AG04449 (cell line): ENCODE measurements around the gene ASB4.

Source experiments
- CTCF ChIA-PET: fragments of 350-600 bp; formaldehyde crosslinking; extraction: SDS; loops from one replicate; lab custom pipeline; 2021; ENCODE audit warnings: antibody characterized with exemption; lab: Yijun Ruan, JAX
- POLR2A ChIA-PET: fragments of 400-600, 350-600 bp; formaldehyde crosslinking; extraction: SDS; loops from one replicate; lab custom pipeline; 2020; ENCODE audit warnings: antibody characterized with exemption, inconsistent platforms; lab: Yijun Ruan, JAX
- DNase-seq: peaks from one replicate; pipeline ENCODE4 v3.0.0-alpha.2; 2010; ENCODE audit warnings: low read depth, low spot score
- H3K4me3 ChIP-seq: 2 replicates; pipeline ENCODE4 v1.5.1; 2011; ENCODE audit warnings: low read depth, mild to moderate bottlenecking, control low read depth, low read length
- CTCF ChIP-seq: IDR thresholded peaks from one replicate; pipeline ENCODE4 v1.5.1; 2011; ENCODE audit warnings: mild to moderate bottlenecking, moderate library complexity, low read length, control low read depth, inconsistent platforms; ENCODE audit not compliant: insufficient read depth; ENCODE audit errors: missing control alignments

Gene ASB4

GRCh38 chr7:95544171-95544570, 58.4 kb downstream of the ASB4 start:
- no peak for DNase-seq
- no peak for TF ChIP-seq CTCF
- CTCF ChIA-PET, result interaction anchor here (0.6 to 11.1 kb wide), 11 partner anchors 8 to 145 kb away, joined by 3 to 189 read pairs (median 6); no protein-coding TSS in a partner anchor
- H3K4me3 ChIP-seq, result no peak overlapping the region
- POLR2A ChIA-PET, result no interaction called here

DNA sequence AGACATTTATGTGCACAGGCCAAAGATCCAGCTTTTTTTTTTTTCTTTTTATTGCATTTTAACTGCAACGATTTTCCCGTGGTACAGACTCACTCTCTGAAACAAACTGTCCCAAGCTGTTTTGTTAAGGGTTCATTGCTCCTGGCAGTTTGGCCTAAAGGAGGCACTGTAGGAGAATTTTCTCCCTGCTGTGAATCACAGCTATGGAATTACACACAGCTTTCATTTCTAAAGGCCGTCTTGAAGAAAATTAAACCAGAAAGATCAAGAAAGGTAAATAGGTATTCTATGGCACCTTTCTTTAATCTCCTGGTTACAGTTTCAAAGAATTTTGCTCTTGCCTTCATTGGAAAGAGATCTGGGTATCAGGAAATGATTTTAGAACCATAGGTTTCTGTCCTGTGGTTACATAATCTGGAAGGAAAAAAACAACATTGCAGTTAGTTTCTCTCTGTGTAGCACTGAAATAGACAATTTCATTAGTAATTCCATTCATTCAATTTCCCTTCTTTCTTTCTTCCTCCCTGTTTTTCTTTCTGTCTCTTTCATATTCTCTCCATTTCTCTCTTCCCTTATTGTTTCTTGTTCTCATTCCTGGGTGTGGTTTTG, 59.4 kb downstream of the ASB4 start:
- ChIA-PET CTCF (interaction anchor here (0.6 to 11.1 kb wide), 18 partner anchors 9 to 296 kb away, joined by 3 to 189 read pairs (median 4); no protein-coding TSS in a partner anchor), POLR2A (no interaction called here)
- TF ChIP-seq CTCF, result peak; percentile 61
- DNase-seq, result no peak
- peak overlapping the region; percentile 24; the same call in 1 of the 2 replicates for H3K4me3 ChIP-seq

- ChIA-PET CTCF (interaction anchor here (0.6 to 11.1 kb wide), 12 partner anchors 11 to 295 kb away, joined by 3 to 189 read pairs (median 7); no protein-coding TSS in a partner anchor), POLR2A (no interaction called here)
- no peak for TF ChIP-seq CTCF
- no peak overlapping the region for H3K4me3 ChIP-seq
- DNase-seq, result no peak
Measured at GRCh38 chr7:95545673-95546072, 59.9 kb downstream of the ASB4 start.

DNA sequence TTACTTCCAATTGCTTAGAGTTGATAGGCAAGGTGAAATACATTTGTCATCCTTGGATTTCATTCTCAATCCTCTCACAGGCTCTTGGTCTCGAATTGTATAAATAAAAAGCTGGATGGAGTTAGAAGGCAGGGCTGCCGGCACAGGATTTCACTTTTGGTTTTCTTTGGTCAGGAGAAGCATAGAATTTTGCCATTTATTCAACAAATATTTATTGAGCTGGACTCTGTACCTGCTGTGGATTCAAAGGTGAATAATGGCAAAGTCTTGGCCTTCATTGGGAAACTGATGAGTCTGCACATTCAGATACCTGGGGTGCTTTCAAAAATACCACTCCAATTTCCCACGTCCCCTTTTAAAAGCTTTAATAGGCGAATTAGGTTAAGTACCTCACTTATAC, 60.9 kb downstream of the ASB4 start:
- TF ChIP-seq CTCF, result no peak
- H3K4me3 ChIP-seq, result no peak overlapping the region
- ChIA-PET CTCF (interaction anchor here (1.4 to 11.1 kb wide), 4 partner anchors 19 to 142 kb away, joined by 12 to 189 read pairs (median 54); no protein-coding TSS in a partner anchor), POLR2A (no interaction called here)
- DNase-seq, result no peak

- ChIA-PET CTCF (interaction anchor here (1.4 to 11.1 kb wide), 4 partner anchors 20 to 141 kb away, joined by 3 to 189 read pairs (median 54); no protein-coding TSS in a partner anchor), POLR2A (no interaction called here)
- TF ChIP-seq CTCF, result no peak
- H3K4me3 ChIP-seq, result no peak overlapping the region
- DNase-seq, result no peak
Measured at GRCh38 chr7:95547361-95548348, 61.9 kb downstream of the ASB4 start.
